ENCODE data around the gene IGF2.

- TF ChIP-seq MAX (IDR thresholded peaks at IDR 0.05) (no peak), RAD21 (IDR thresholded peaks at IDR 0.05; ENCODE audit: low read depth) (no peak), TAF1 (IDR thresholded peaks at IDR 0.05; ENCODE audit: low read depth) (no peak), YY1 (IDR thresholded peaks at IDR 0.05; ENCODE audit: low read depth) (no peak), CEBPB (IDR thresholded peaks at IDR 0.05) (no peak), REST (IDR thresholded peaks at IDR 0.05; ENCODE audit: low read depth) (no peak), TEAD4 (IDR thresholded peaks at IDR 0.05) (no peak), TCF12 (IDR thresholded peaks at IDR 0.05; ENCODE audit: low read depth) (no peak), EP300 (IDR thresholded peaks at IDR 0.05; ENCODE audit: borderline replicate concordance) (no peak), NFIC (IDR thresholded peaks at IDR 0.05) (no peak), EGR1 (IDR thresholded peaks at IDR 0.05) (no peak), FOXM1 (IDR thresholded peaks at IDR 0.05; ENCODE audit: borderline replicate concordance, low read depth) (no peak), CREB1 (IDR thresholded peaks at IDR 0.05; ENCODE audit: low read depth) (no peak)
Measured at GRCh38 chr11:2167141-2168045, 28.2 kb upstream of the IGF2 start.
